Measurements from ENCODE around the gene RALGDS. TPM values are rescaled to one million over a fixed set of nuclear protein-coding genes. Genes with fewer than 3 reads are reported as not detected.
A peak's percentile ranks its signal among the peaks of the same experiment; 100 is the strongest.
"Not testable (repeated sequence)": the region's sequence is repeated elsewhere in the genome, so short reads cannot be mapped to it uniquely, and the experiment has no call there.

Gene RALGDS
- total RNA-seq, 1 experiment from 2014 or later, result 38.2 TPM

GRCh38 chr9:133067813-133068212 is 53.2 kb downstream of the RALGDS start:
- DNase-seq (ENCODE audit: low spot score), result no peak

DNA sequence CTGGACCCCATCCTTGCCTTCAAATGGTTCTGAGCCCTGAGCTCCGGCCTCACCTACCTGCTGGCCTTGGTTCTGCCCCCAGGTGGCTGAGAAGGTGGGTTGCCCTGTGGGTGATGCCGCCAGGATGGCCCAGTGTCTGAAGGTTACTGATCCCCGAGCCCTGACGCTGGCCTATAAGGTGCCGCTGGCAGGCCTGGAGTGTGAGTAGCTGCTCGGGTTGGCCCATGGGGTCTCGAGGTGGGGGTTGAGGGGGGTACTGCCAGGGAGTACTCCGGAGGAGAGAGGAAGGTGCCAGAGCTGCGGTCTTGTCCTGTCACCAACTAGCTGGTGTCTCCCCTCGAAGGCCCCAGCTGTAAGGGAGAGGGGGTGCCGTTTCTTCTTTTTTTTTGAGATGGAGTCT is 54.0 kb downstream of the RALGDS start:
- no peak for DNase-seq (ENCODE audit: low spot score)

DNA sequence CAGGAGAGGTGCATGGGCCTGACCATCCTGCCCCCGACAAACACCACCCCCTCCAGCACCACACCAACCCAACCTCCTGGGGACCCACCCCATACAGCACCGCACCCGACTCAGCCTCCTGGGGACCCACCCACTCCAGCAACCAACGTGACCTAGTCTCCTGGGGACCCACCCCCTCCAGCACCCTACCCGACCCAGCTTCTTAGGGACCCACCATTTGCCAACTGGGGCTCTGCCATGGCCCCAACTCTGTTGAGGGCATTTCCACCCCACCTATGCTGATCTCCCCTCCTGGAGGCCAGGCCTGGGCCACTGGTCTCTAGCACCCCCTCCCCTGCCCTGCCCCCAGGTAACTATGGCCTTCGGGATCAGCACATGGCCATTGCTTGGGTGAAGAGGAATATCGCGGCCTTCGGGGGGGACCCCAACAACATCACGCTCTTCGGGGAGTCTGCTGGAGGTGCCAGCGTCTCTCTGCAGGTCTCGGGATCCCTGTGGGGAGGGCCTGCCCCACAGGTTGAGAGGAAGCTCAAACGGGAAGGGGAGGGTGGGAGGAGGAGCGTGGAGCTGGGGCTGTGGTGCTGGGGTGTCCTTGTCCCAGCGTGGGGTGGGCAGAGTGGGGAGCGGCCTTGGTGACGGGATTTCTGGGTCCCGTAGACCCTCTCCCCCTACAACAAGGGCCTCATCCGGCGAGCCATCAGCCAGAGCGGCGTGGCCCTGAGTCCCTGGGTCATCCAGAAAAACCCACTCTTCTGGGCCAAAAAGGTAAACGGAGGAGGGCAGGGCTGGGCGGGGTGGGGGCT is 54.7 kb downstream of the RALGDS start:
- no peak for DNase-seq (ENCODE audit: low spot score)

GRCh38 chr9:133065070-133065388 is 56.0 kb downstream of the RALGDS start:
- DNase-seq (ENCODE audit: low spot score), result no peak

DNA sequence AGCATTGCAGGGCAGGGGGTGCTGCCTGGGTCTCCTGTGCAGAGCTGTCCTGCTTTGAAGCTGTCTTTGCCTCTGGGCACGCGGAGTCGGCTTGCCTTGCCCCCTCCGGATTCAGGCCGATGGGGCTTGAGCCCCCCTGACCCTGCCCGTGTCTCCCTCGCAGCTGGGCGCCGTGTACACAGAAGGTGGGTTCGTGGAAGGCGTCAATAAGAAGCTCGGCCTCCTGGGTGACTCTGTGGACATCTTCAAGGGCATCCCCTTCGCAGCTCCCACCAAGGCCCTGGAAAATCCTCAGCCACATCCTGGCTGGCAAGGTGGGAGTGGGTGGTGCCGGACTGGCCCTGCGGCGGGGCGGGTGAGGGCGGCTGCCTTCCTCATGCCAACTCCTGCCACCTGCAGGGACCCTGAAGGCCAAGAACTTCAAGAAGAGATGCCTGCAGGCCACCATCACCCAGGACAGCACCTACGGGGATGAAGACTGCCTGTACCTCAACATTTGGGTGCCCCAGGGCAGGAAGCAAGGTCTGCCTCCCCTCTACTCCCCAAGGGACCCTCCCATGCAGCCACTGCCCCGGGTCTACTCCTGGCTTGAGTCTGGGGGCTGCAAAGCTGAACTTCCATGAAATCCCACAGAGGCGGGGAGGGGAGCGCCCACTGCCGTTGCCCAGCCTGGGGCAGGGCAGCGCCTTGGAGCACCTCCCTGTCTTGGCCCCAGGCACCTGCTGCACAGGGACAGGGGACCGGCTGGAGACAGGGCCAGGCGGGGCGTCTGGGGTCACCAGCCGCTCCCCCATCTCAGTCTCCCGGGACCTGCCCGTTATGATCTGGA is 56.6 kb downstream of the RALGDS start:
- no peak for DNase-seq (ENCODE audit: low spot score)

- no peak for DNase-seq (ENCODE audit: low spot score)
Measured at GRCh38 chr9:133063500-133064231, 57.4 kb downstream of the RALGDS start.

DNA sequence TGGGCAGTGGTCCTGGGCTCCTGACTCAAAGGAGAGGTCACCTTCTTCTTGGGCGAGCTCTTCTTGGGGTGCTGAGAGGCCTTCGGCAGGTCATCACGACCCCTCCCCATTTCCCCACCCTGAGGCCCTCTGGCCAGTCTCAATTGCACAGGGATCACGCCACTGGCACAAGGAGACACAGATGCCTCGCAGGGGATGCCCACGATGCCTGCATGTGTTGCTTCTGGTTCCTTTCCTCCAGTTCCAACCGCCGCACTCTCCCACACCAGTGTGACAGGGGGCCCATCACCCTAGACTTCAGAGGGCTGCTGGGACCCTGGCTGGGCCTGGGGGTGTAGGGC is 57.9 kb downstream of the RALGDS start:
- no peak for DNase-seq (ENCODE audit: low spot score)

DNA sequence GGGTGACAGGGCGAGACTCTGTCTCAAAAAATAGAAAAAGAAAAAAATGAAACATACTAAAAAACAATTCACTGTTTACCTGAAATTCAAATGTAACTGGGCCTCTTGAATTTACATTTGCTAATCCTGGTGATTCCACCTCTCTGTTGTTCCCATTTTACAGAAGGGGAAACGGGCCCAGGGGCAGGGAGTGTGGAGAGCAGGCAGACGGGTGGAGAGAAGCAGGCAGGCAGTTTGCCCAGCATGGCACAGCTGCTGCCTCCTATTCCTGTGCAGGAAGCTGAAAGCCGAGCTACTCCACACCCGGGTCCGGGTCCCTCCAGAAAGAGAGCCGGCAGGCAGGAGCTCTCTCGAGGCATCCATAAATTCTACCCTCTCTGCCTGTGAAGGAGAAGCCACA is 58.5 kb downstream of the RALGDS start:
- not testable (repeated sequence) for DNase-seq (ENCODE audit: low spot score)

DNA sequence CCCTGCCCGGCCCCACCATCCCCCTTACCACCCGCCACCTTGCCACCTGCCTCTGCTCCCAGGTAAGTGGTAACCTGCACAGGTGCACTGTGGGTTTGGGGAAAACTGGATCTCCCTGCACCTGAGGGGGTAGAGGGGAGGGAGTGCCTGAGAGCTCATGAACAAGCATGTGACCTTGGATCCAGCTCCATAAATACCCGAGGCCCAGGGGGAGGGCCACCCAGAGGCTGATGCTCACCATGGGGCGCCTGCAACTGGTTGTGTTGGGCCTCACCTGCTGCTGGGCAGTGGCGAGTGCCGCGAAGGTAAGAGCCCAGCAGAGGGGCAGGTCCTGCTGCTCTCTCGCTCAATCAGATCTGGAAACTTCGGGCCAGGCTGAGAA is 59.3 kb downstream of the RALGDS start, which contains the start of gene CEL:
Gene CEL, plus strand, starts transcription at position 218 of the 382 bp plus-strand sequence. Its CDS starts 22 bp downstream, at position 240.
- not testable (repeated sequence) for DNase-seq (ENCODE audit: low spot score)

DNA sequence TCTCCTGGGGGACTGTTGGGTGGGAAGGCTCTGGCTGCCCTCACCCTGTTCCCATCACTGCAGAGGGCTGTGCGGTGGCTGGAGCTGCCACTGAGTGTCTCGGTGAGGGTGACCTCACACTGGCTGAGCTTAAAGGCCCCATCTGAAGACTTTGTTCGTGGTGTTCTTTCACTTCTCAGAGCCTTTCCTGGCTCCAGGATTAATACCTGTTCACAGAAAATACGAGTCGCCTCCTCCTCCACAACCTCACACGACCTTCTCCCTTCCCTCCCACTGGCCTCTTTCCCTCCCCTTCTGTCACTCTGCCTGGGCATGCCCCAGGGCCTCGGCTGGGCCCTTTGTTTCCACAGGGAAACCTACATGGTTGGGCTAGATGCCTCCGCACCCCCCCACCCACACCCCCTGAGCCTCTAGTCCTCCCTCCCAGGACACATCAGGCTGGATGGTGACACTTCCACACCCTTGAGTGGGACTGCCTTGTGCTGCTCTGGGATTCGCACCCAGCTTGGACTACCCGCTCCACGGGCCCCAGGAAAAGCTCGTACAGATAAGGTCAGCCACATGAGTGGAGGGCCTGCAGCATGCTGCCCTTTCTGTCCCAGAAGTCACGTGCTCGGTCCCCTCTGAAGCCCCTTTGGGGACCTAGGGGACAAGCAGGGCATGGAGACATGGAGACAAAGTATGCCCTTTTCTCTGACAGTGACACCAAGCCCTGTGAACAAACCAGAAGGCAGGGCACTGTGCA is 59.8 kb downstream of the RALGDS start:
- DNase-seq (ENCODE audit: low spot score), result not testable (repeated sequence)

GRCh38 chr9:133060417-133060841 is 60.6 kb downstream of the RALGDS start:
- DNase-seq (ENCODE audit: low spot score), result no peak

DNA sequence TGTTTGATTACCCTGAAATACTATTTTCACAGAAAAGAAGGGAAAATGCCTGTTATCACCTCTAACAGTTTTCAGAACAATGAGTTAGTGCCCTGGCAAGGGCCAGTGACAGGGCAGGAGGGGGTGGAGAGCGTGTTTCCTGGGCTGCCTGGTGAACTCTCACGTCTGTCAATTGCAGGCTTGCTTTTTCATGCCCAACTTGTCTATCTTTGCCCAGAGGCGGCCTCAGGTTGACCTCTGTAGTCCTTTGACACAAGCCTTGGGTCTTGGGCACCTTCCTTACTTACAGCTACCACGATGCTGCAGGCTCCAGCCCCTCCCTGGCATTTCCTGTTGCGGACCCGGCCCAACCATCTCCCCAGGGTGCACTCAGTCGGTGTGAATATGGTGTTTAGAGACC is 61.4 kb downstream of the RALGDS start:
- DNase-seq (ENCODE audit: low spot score), result no peak

DNA sequence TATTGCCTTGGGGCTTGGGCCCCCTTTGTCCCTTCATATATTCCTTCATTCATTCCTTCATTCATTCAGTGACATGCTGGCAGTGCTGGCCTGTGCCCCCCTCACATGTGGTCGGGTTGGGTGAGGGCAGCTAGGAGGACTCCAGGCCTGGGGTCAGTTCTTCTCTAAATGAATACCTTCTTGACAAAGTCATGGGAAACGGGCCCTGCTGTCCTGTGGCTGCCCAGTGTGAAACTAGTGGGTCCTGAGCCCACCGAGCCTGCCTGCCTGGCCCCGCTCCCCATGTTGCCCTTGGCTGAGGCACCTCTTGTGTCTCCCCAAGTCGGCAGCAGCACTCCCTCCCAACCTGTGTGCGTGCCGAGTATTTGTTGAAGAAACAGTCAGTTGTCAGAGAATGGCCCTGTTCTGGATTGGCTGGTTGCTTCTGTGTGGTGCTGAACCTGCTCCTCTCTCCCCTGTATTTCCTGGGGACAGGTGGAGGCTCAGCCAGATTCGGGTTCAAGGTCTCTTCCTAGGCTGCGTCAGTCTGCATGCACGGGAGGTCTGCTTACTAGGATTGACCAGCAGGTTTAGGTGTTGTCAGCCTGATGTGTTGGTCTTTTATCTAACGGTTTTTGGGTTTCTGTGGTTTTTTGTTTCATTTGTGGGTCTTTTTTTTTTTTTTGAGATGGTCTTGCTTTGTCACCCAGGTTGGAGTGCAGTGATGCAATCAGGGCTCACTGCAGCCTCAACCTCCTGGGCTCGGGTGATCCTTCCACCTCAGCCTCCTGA is 62.3 kb downstream of the RALGDS start:
- no peak for DNase-seq (ENCODE audit: low spot score)

GRCh38 chr9:133058071-133058470 is 63.0 kb downstream of the RALGDS start:
- no peak for DNase-seq (ENCODE audit: low spot score)

- DNase-seq (ENCODE audit: low spot score), result no peak
Measured at GRCh38 chr9:133057553-133057952, 63.5 kb downstream of the RALGDS start.

GRCh38 chr9:133057006-133057405 is 64.0 kb downstream of the RALGDS start:
- no peak for DNase-seq (ENCODE audit: low spot score)

DNA sequence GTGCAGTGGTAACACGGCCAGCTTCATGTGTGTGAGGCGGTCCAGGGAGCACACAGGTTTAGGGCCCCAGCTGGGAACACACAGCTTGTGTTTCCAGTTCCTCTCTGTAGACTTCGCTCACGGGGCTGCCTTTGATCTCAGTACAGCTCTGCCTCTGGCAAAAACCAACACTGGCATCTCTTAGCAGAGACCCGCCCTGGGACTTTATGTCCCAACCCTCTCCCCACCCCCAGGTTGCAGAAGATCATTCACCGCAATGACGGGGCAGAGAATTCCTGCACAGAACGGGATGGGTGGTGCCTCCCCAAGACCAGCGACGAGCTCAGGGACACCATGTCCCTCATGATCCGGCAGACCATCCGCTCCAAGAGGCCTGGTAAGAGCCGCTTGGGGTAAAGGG is 64.5 kb downstream of the RALGDS start:
- no peak for DNase-seq (ENCODE audit: low spot score)

DNA sequence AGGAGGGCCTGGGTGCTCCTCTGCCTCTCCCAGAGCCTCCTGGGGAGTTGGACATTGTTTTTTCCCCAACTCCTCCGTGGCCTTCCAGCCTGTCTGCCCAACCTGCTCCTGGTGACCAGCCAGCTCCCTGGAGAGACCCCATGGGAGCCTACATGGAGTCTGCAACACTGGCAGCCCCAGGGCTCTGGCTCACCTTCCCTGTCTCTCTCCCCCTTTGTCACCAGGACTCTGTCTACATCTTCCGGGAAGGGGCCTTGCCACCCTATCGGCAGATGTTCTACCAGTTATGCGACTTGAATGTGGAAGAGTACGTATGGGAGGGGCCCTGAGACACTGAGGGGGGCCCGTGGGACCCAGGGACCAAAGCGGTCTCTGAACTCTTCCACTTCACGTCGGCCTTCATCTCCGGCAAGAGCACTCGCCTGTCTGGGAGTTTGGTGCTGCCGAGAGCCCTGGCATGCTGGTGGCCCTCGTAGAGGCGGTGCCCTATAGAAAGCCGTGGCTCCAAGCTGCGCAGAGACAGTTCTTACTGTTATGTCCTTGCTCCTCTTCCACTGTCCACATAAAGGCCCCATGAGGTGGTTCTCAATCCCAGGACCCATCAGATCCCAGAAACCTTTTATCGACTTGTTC is 65.1 kb downstream of the RALGDS start:
- no peak for DNase-seq (ENCODE audit: low spot score)

DNA sequence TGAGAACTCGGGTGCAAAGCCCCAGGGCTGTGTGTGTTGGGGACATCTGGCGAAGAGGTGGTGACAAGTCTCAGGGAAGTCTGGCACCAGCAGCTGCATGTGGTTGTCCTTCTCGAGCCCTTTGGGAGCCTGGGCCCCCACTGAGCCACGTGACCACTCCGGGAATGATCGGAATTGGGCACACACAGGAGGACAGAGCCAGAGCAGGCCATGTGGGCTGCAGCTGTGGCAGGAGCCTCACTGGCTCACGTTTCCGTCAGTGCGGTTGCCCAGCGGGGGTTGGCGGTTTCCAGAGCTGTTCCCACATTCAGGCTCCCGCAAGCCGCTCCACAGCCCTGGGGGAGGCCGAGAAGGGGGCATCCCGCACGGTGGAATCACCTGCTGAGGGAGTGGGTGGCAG is 66.1 kb downstream of the RALGDS start:
- peak; percentile 79 for DNase-seq (ENCODE audit: low spot score)

DNA sequence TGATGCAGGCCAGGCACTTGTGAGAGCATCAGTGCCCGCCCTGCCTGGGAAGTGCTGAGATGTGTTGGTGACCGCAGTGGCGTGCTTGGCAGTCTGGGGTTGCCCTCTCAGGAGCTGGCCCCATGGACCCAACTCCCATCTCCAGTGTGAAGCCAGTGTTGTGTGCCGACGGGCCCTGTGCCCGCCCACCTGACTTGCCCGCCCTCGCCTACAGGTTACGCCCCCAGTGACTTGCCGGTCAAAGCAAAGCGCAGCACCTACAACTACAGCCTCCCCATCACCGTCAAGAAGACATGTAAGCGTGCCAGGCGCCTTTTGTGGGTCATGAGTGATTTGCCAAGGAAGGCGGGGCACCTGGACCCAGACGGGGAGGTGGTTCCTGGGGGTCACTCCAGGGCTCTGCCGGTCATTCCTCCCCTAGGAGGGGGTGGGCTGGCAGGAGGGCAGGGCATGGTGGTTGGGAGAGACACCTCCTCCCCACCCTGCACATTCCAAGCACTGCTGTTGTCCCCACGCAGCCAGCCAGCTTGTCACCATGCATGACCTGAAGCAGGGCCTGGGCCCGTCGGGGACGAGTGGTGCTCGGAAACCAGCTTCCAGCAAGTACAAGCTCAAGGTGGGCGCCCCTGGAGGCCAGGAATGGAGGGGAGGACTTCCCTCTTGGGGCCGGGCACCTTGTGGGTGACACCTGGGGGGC is 66.7 kb downstream of the RALGDS start:
- no peak for DNase-seq (ENCODE audit: low spot score)

Measured in A172 (cell line).